A673 (cell line): ENCODE measurements around the gene PSMB10. TPM values are rescaled to one million over a fixed set of nuclear protein-coding genes. Genes with fewer than 3 reads are reported as not detected.

ENCODE experiments used
- BruUV-seq: library from RNA; stranded (reverse); fragments of 400-500 nt; replicated peaks from 2 replicates; lab custom pipeline; 2021; lab: Mats Ljungman, UMichigan
- CTCF ChIA-PET: fragments of 300-600 bp; sonication (Branson Sonifier 250); formaldehyde crosslinking; loops from one replicate; lab custom pipeline; 2022; ENCODE audit warnings: antibody characterized with exemption; lab: Charles Lee
- POLR2A ChIA-PET: fragments of 300-600 bp; sonication (Branson Sonifier 250); formaldehyde crosslinking; loops from one replicate; lab custom pipeline; 2022; ENCODE audit warnings: antibody characterized with exemption; ENCODE audit not compliant: low non-redundant PET; lab: Charles Lee
- DNase-seq: peaks from one replicate; pipeline ENCODE4 v3.0.0-alpha.2; 2015; ENCODE audit warnings: low spot score
- H3K27ac ChIP-seq: fragments of 200-600 bp; sonication (generic); 2 replicates; pipeline ENCODE4 v1.5.1; 2016; ENCODE audit warnings: mixed run types, low read depth, mild to moderate bottlenecking, mixed read lengths, antibody characterized with exemption, low read length; ENCODE audit not compliant: poor library complexity, severe bottlenecking
- H3K27me3 ChIP-seq: fragments of 200-600 bp; sonication (generic); replicated peaks from 2 replicates; pipeline ENCODE4 v1.6.1; 2017; ENCODE audit warnings: mixed run types, low read depth, mild to moderate bottlenecking, mixed read lengths, antibody characterized with exemption, low read length; ENCODE audit not compliant: insufficient read depth, poor library complexity
- H3K36me3 ChIP-seq: fragments of 200-600 bp; sonication (generic); 2 replicates; pipeline ENCODE4 v1.6.1; 2016; ENCODE audit warnings: mixed run types, mild to moderate bottlenecking, mixed read lengths, antibody characterized with exemption, low read length; ENCODE audit not compliant: insufficient read depth, poor library complexity, severe bottlenecking
- H3K4me1 ChIP-seq: fragments of 200-600 bp; sonication (generic); 2 replicates; pipeline ENCODE4 v1.6.1; 2017; ENCODE audit warnings: mixed run types, mild to moderate bottlenecking, mixed read lengths, antibody characterized with exemption, low read length; ENCODE audit not compliant: insufficient read depth, poor library complexity, severe bottlenecking
- H3K4me3 ChIP-seq: fragments of 200-600 bp; sonication (generic); 2 replicates; pipeline ENCODE4 v1.5.1; 2016; ENCODE audit warnings: low read depth, mixed run types, mild to moderate bottlenecking, mixed read lengths, low read length; ENCODE audit not compliant: poor library complexity, severe bottlenecking
- H3K9me3 ChIP-seq: fragments of 200-600 bp; sonication (generic); 2 replicates; pipeline ENCODE4 v1.6.1; 2016; ENCODE audit warnings: mixed run types, low read depth, mild to moderate bottlenecking, mixed read lengths, antibody characterized with exemption, low read length; ENCODE audit not compliant: poor library complexity, severe bottlenecking
- EZH2 ChIP-seq: fragments of 200-600 bp; sonication (generic); IDR thresholded peaks from 2 replicates; pipeline ENCODE4 v1.6.1; 2017; ENCODE audit warnings: borderline replicate concordance, low read depth, mild to moderate bottlenecking, mixed read lengths, antibody characterized with exemption, low read length; ENCODE audit not compliant: poor library complexity, severe bottlenecking
- intact Hi-C: fragments of 100-400 bp; cut with micrococcal nuclease; formaldehyde crosslinking; loops from one replicate; pipeline ENCODE4 v1.10.0; 2022; ENCODE audit not compliant: unreplicated experiment
- total RNA-seq: library from RNA; stranded (reverse); gene quantifications from 2 replicates; pipeline ENCODE4 v1.2.3, GENCODE V29; 2021
- TF ChIP-seq, protein P1 (sequence below): fragments of 300-800, 200-600 bp; sonication (generic); conservative IDR thresholded peaks from 2 replicates; pipeline ENCODE4 v1.5.1; 2017; ENCODE audit warnings: low read depth, mild to moderate bottlenecking, antibody characterized with exemption, low read length, moderate library complexity, mixed read lengths

Gene PSMB10
- total RNA-seq, 1 experiment from 2014 or later = 21.6 TPM

DNA sequence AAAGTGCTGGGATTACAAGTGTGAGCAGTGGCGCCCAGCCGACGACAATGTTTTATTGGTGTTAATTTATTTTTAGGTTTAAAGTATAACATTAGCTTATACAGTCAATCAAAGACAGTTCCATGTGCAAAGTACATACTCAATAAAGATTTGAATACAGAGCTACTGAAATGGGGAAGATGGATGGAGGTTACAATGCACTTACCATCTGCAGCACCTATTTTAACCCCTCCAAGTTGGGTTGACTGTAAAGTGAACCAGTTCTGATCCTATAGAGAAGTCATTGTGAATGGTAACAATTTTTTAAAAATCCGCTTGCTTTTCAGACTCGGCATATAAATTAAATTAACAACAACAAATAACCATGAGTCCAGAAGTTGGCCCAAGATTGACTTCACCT lies 44.3 kb downstream of the PSMB10 start:
- H3K36me3 ChIP-seq = no peaks in the 10 kb centered on the region
- ChIA-PET POLR2A (interaction anchor here (0.7 kb wide), 1 partner anchor 32 kb away, joined by 3 read pairs; no protein-coding TSS in a partner anchor), CTCF (interaction anchor here (0.6 to 1.6 kb wide), 2 partner anchors 8 to 49 kb away, joined by 3 to 5 read pairs; partner anchors contain the start of gene NRN1L)
- H3K4me1 ChIP-seq = peaks cover 6% of the 10 kb centered on the region
- intact Hi-C loops = no loop called here
- H3K27me3 ChIP-seq = no peaks in the 10 kb centered on the region
- BruUV-seq = TSS peak; percentile 99
- no peak for TF ChIP-seq EZH2
- TF ChIP-seq, protein P1, sequence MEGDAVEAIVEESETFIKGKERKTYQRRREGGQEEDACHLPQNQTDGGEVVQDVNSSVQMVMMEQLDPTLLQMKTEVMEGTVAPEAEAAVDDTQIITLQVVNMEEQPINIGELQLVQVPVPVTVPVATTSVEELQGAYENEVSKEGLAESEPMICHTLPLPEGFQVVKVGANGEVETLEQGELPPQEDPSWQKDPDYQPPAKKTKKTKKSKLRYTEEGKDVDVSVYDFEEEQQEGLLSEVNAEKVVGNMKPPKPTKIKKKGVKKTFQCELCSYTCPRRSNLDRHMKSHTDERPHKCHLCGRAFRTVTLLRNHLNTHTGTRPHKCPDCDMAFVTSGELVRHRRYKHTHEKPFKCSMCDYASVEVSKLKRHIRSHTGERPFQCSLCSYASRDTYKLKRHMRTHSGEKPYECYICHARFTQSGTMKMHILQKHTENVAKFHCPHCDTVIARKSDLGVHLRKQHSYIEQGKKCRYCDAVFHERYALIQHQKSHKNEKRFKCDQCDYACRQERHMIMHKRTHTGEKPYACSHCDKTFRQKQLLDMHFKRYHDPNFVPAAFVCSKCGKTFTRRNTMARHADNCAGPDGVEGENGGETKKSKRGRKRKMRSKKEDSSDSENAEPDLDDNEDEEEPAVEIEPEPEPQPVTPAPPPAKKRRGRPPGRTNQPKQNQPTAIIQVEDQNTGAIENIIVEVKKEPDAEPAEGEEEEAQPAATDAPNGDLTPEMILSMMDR = no peak
- H3K9me3 ChIP-seq = no peaks in the 10 kb centered on the region
- peak overlapping the region; percentile 98 for H3K27ac ChIP-seq
- peak overlapping the region; percentile 100 for H3K4me3 ChIP-seq
- no peak for DNase-seq

DNA sequence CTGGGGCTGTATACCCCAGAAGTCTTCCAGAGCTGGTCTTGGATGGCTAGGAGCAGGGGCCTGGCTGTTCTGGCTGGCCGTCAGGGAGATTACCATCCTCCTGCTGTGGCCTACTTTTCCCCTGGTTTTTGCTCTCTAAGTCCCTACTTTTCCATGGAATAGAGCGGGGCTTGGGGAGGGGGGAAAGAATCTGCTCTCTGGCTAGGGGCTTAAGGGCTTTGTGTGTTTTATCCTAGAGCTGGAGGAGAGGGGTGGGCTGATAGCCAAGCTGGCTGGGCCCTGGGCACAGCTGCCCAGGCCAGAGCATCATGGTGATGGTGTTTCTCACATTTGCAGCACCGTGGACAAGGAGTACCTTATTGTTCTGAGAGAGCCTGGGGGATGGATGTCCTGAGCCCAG lies 48.3 kb downstream of the PSMB10 start:
- POLR2A ChIA-PET = no interaction called here
- Histone ChIP-seq H3K4me1 (peaks cover 11% of the 10 kb centered on the region), H3K36me3 (peaks cover 17% of the 10 kb centered on the region), H3K27me3 (no peaks in the 10 kb centered on the region), H3K9me3 (no peaks in the 10 kb centered on the region), H3K4me3 (no peak overlapping the region), H3K27ac (no peak overlapping the region)
- no peak for DNase-seq
- intact Hi-C loops = no loop called here
- TF ChIP-seq EZH2 = no peak
- TF ChIP-seq, protein P1 = no peak
- CTCF ChIA-PET = no interaction called here
- BruUV-seq = no TSS peak

DNA sequence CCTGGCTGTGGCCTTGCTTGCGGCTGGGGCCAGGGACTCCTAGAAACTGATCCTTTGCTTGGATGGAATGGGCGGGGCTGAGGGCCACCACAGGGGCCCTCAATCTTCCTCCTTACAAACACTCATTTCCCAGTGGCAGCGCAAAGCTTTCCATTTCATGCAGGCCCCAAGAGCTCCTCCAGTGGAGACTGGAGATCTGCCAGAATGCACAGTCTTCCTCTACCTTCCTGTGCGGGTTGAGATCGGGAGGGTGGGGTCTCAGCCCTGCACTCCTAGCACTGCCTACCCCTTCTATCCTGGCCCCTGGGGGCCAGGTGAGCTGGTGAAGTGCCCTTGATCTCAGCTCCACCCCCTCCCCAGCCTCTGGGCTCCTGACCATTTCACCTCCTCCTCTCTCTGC lies 50.3 kb downstream of the PSMB10 start:
- peaks cover 11% of the 10 kb centered on the region for H3K4me1 ChIP-seq
- no peak for DNase-seq
- H3K27ac ChIP-seq = no peak overlapping the region
- H3K9me3 ChIP-seq = no peaks in the 10 kb centered on the region
- CTCF ChIA-PET = no interaction called here
- intact Hi-C loops = no loop called here
- BruUV-seq = no TSS peak
- peaks cover 30% of the 10 kb centered on the region for H3K36me3 ChIP-seq
- POLR2A ChIA-PET = no interaction called here
- TF ChIP-seq, protein P1 = no peak
- no peak for TF ChIP-seq EZH2
- no peaks in the 10 kb centered on the region for H3K27me3 ChIP-seq
- H3K4me3 ChIP-seq = no peak overlapping the region
